NCI-H2196 (cell line): Measurements from ENCODE around the gene CCDC102A.

Experiments used
- DNase-seq: peaks from one replicate; lab custom pipeline; 2025; ENCODE audit not compliant: unreplicated experiment; lab: John Stamatoyannopoulos, UW

Gene CCDC102A

DNA sequence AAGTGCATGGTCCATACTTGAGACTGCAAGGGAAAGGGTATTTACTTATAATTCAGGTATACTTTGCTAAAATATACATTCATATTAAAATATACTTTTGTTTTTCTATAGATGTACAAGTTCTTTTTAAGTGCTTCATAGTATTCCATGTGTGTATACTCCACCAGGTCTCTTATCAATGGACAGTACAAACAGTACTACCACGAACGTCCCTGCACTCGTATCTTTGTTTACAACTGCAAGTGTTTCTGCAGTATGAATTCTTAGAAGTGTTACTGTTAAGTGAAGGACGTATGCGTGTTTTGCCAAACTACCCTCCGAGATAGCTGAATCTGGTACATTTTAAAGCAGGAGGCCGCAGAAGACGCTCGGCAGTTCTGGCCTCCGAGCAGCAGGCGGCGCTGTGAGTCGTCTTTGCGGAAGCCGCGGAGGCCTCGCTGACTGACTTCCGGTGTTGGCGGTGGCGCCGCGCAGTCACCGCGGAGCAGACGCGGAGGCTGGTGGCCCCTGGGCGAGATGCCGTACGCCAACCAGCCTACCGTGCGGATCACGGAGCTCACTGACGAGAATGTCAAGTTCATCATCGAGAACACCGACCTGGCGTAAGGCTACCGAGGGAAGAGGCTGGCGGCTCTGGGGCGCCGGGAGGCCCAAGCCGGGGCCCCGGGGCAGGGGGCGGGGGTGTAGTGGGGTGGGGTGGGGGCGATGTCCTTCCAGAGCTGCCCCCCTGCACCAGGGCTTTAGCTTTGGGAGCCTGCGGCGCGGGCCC, 74.0 kb downstream of the CCDC102A start, which contains the start of gene POLR2C:
TSS of gene POLR2C (plus strand) at position 471 of the 769 bp plus-strand sequence. CDS start at position 517, 46 bp downstream.
- DNase-seq, result peak; percentile 70
